ENCODE data around the gene KRTAP5-10.
"Not testable (repeated sequence)": the region's sequence is repeated elsewhere in the genome, so short reads cannot be mapped to it uniquely, and the experiment has no call there.

Gene KRTAP5-10

GRCh38 chr11:71555508-71555907 lies 9.9 kb upstream of the KRTAP5-10 start:
- Histone ChIP-seq H3K9me3 (ENCODE audit: control insufficient read depth, insufficient read depth, low read length) (peaks cover 4% of the 10 kb centered on the region; the same call in 1 of the 2 replicates), H3K9ac (ENCODE audit: low read depth, low read length) (no peak overlapping the region), H3K36me3 (ENCODE audit: insufficient read depth, low read length) (no peaks in the 10 kb centered on the region), H3K4me1 (ENCODE audit: insufficient read depth, low read length) (no peaks in the 10 kb centered on the region)

- H3K9ac ChIP-seq (ENCODE audit: low read depth, low read length): no peak overlapping the region
- H3K4me1 ChIP-seq (ENCODE audit: insufficient read depth, low read length): no peaks in the 10 kb centered on the region
- H3K9me3 ChIP-seq (ENCODE audit: control insufficient read depth, insufficient read depth, low read length): peaks cover 4% of the 10 kb centered on the region; the same call in 1 of the 2 replicates
- H3K36me3 ChIP-seq (ENCODE audit: insufficient read depth, low read length): no peaks in the 10 kb centered on the region
Observed at GRCh38 chr11:71556018-71556417, 9.3 kb upstream of the KRTAP5-10 start.

GRCh38 chr11:71557257-71557656 lies 8.1 kb upstream of the KRTAP5-10 start:
- Histone ChIP-seq H3K36me3 (ENCODE audit: insufficient read depth, low read length) (no peaks in the 10 kb centered on the region), H3K4me1 (ENCODE audit: insufficient read depth, low read length) (no peaks in the 10 kb centered on the region), H3K9ac (ENCODE audit: low read depth, low read length) (no peak overlapping the region), H3K9me3 (ENCODE audit: control insufficient read depth, insufficient read depth, low read length) (peaks cover 8% of the 10 kb centered on the region; the same call in 1 of the 2 replicates)

DNA sequence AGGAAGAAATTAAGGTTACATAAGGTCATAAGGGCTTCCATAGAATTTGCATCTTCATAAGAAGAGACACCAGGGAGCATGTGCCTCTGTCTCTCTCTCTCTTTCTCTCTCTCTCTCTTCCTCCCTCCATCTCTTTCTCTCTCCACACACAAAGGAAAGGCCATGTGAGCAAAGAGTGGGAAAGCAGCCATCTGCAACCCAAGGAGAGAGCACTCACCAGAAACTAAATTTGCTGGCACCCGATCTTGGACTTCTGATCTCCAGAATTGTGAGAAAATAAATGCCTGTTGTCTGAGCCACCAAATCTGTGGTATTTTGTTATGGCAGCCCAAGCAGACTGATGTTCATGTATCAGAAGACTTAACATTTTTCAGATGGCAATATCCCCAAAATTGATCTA lies 6.4 kb upstream of the KRTAP5-10 start:
- Histone ChIP-seq H3K36me3 (ENCODE audit: insufficient read depth, low read length) (no peaks in the 10 kb centered on the region), H3K4me1 (ENCODE audit: insufficient read depth, low read length) (no peaks in the 10 kb centered on the region), H3K9ac (ENCODE audit: low read depth, low read length) (no peak overlapping the region), H3K9me3 (ENCODE audit: control insufficient read depth, insufficient read depth, low read length) (peaks cover 8% of the 10 kb centered on the region; the same call in 1 of the 2 replicates)

DNA sequence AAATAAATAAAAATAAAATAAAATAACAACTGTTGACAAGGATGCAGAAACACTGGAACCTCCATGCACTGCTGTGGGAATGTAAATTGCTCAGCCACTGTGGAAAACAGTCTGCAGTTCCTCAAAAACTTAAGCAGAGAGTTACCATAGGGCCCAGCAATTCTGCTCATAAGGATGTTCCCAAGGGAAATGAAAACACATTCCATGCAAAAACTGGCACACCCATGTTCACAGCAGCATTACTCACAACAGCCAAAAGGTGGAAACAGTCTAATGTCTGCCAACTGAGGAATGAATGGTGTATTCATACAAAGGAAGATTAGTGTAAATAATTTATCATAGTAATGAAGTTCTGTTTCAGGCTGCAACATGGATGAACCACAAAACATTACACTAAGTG lies 3.2 kb upstream of the KRTAP5-10 start:
- Histone ChIP-seq H3K9me3 (ENCODE audit: control insufficient read depth, insufficient read depth, low read length) (peaks cover 7% of the 10 kb centered on the region; the same call in 1 of the 2 replicates), H3K9ac (ENCODE audit: low read depth, low read length) (no peak overlapping the region), H3K4me1 (ENCODE audit: insufficient read depth, low read length) (0 out of 2 replicates have a peak, but pooled peaks cover 2% of the 10 kb centered on the region), H3K36me3 (ENCODE audit: insufficient read depth, low read length) (no peaks in the 10 kb centered on the region)

GRCh38 chr11:71563406-71563805 lies 2.0 kb upstream of the KRTAP5-10 start:
- peaks cover 4% of the 10 kb centered on the region; the same call in 1 of the 2 replicates for H3K9me3 ChIP-seq (ENCODE audit: control insufficient read depth, insufficient read depth, low read length)
- peaks cover 2% of the 10 kb centered on the region; the same call in 1 of the 2 replicates for H3K4me1 ChIP-seq (ENCODE audit: insufficient read depth, low read length)
- no peaks in the 10 kb centered on the region for H3K36me3 ChIP-seq (ENCODE audit: insufficient read depth, low read length)
- H3K9ac ChIP-seq (ENCODE audit: low read depth, low read length): no peak overlapping the region

DNA sequence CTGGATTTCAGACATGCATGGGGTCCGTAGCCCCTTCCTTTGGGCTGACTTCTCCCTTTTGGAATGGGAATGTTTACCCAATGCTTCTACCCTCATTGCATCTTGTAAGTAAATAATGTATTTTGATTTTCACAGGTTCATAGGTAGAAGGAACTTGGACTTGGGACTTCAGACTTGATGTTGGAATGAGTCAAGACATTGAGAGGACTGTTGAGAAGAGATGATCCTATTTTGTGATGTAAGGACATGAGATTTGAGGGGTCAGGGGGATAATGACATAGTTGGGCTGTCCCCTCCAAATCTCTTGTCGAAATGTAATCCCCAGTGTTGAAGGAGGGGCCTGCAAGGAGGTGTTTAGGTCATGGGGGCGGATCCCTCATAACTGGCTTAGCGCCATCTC lies 933 bp upstream of the KRTAP5-10 start:
- H3K36me3 ChIP-seq (ENCODE audit: insufficient read depth, low read length): no peaks in the 10 kb centered on the region
- peaks cover 2% of the 10 kb centered on the region; the same call in 1 of the 2 replicates for H3K4me1 ChIP-seq (ENCODE audit: insufficient read depth, low read length)
- peaks cover 4% of the 10 kb centered on the region; the same call in 1 of the 2 replicates for H3K9me3 ChIP-seq (ENCODE audit: control insufficient read depth, insufficient read depth, low read length)
- no peak overlapping the region for H3K9ac ChIP-seq (ENCODE audit: low read depth, low read length)

GRCh38 chr11:71566081-71566620 lies 788 bp downstream of the KRTAP5-10 start:
- Histone ChIP-seq H3K4me1 (ENCODE audit: insufficient read depth, low read length) (peaks cover 2% of the 10 kb centered on the region; the same call in 1 of the 2 replicates), H3K9ac (ENCODE audit: low read depth, low read length) (no peak overlapping the region), H3K9me3 (ENCODE audit: control insufficient read depth, insufficient read depth, low read length) (peaks cover 4% of the 10 kb centered on the region; the same call in 1 of the 2 replicates), H3K36me3 (ENCODE audit: insufficient read depth, low read length) (no peaks in the 10 kb centered on the region)

DNA sequence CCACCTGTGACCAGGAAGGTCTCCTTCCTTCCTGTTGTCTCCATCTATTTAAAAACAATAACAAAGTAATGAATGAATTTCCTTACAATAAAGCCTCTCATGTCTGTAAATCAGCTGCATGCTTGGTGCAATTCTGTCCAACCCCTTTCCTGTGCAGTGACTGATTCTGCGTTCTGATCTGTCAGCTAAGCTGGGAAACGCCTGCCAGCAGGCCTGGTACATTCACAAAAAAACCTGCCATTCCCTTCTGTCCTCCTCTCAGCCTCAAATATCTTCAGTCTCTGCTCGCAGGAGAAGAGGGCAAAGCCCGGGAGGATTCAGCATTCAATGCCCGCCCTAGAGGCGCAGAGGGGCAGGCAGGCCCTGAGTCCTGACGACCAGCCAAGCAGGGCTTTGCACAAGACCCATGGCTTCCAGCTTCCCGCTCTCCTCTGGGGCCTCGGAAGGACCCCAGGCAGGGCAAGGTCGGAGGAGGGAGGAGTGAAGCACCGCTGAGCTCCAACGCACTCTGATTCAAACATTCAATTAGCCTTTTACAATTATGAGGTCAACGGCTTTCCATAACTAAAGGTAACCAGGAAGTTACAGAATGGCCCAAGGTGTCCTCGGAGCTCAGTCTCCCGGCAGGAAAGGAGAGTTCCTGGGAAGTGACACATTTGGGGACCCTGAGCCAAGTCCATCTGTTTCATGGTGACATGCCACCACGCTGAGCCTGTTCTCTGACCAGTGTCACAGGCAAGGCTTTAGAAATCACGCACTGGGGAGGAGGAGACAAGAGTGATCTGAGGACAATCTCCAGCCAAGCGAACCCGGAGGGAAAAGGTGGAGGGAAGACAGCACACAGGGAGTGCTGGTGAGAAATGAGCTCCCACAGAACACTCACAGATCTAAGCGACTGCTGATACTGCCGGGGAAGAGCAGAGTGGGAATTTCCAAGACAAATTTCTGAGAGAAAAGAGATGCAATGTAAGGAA lies 1.6 kb downstream of the KRTAP5-10 start:
- not testable (repeated sequence) for H3K9me3 ChIP-seq (ENCODE audit: control insufficient read depth, insufficient read depth, low read length); H3K36me3 ChIP-seq (ENCODE audit: insufficient read depth, low read length); H3K9ac ChIP-seq (ENCODE audit: low read depth, low read length); H3K4me1 ChIP-seq (ENCODE audit: insufficient read depth, low read length)

GRCh38 chr11:71567633-71568032 lies 2.3 kb downstream of the KRTAP5-10 start:
- H3K9ac ChIP-seq (ENCODE audit: low read depth, low read length); H3K4me1 ChIP-seq (ENCODE audit: insufficient read depth, low read length); H3K36me3 ChIP-seq (ENCODE audit: insufficient read depth, low read length); H3K9me3 ChIP-seq (ENCODE audit: control insufficient read depth, insufficient read depth, low read length): not testable (repeated sequence)

DNA sequence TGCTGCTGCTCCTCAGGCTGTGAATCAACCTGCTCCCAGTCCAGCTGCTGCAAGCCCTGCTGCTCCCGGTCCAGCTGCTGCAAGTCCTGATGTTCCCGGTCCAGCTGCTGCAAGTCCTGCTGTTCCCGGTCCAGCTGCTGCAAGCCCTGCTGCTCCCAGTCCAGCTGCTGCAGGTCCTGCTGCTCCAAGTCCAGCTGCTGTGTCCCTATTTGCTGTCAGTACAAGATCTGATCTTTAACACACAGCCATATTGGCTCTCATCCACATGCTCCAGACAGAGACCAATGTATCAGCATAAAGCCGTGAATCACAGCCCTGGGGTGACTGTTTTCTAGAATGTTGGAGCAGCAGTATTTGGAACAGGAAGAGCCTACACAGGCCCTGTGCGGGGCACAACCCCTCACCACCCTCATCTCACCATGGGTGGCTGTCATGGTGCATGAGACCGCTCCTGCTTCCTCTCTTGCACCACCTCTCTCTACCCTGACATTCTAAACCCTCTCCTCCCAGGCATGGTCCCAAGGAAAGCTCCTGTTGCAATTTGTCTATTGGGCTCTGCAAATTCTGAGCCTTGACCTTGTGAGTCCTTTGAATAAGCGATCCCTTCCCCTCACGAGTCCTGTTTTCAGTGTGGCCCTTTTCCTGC lies 3.5 kb downstream of the KRTAP5-10 start:
- Histone ChIP-seq H3K9ac (ENCODE audit: low read depth, low read length) (no peak overlapping the region), H3K36me3 (ENCODE audit: insufficient read depth, low read length) (no peaks in the 10 kb centered on the region), H3K4me1 (ENCODE audit: insufficient read depth, low read length) (peaks cover 2% of the 10 kb centered on the region; the same call in 1 of the 2 replicates), H3K9me3 (ENCODE audit: control insufficient read depth, insufficient read depth, low read length) (no peaks in the 10 kb centered on the region)

DNA sequence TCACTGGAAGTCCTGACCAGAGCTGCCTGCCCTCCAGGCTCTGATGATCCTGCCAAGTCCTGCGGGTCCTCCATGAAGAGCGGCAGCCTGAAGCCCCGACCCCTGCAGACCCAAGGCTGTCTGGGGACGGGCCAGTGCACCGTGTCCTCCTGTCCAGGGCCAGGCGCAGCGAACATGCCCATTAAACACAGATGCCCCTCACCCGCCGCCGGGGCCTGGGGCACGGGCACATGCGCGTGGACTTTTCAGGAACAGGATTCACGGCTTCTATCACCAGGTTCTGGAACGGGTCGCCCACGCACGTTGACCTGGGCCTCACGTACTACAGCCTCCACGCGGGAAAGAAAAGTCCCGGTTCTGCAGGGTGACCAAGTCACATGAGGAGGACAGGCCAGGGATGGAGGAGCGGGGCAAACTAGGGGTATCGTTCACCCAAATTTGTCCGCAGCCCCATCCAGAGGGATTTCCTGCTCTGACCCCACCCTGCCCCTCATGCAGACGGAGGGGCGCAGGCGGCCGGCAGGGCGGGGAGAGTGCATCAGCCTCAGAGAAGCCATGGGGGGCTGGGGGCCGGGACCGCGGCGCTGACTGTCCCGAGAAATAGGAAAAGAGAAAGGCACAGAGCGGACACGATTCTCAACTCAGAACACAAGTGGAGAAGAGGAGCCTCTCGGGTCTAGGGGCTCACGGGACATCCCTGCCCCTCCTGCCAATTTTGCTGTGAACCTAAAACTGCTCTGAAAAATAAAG lies 5.9 kb downstream of the KRTAP5-10 start:
- H3K4me1 ChIP-seq (ENCODE audit: insufficient read depth, low read length); H3K36me3 ChIP-seq (ENCODE audit: insufficient read depth, low read length); H3K9ac ChIP-seq (ENCODE audit: low read depth, low read length); H3K9me3 ChIP-seq (ENCODE audit: control insufficient read depth, insufficient read depth, low read length): not testable (repeated sequence)

DNA sequence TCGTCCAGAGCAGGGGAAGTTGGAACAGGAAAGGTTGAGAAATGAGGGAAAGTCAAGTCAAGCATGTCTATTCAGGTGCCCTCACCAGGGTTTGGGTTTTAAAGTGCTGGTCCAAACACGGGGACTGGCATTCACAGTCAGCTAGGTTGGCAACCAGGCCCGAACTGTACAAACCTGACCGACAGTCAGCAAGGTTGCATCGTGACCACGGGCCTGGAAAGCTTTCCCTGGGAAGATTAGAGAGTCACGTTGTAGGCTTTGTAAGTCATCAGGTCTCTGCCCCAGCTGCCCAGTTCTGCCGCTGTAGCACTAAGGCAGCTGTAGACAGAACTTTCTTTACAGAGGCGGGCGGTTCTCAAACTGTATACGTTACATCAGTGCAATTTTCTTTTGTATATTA lies 7.4 kb downstream of the KRTAP5-10 start:
- H3K9me3 ChIP-seq (ENCODE audit: control insufficient read depth, insufficient read depth, low read length): no peaks in the 10 kb centered on the region
- no peaks in the 10 kb centered on the region for H3K36me3 ChIP-seq (ENCODE audit: insufficient read depth, low read length)
- no peak overlapping the region for H3K9ac ChIP-seq (ENCODE audit: low read depth, low read length)
- no peaks in the 10 kb centered on the region for H3K4me1 ChIP-seq (ENCODE audit: insufficient read depth, low read length)

DNA sequence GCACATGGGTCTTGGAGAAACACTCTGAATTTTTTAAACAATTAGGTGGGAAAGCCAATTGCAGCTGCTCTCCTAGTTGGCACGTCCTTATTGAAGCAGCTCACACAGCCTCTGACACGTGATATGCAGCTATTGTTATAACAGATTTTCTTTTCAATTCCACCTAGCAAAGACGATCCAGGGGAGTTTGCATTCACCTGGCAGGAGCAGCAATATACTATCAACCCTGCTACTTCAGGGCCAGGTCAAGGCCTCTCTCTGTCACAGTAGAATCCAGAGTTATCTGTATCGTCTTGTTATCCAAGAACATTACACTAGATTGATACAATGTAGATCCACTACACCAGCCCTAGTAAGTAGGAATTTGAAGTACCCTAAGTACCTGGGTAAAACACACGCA lies 9.1 kb downstream of the KRTAP5-10 start:
- no peak overlapping the region for H3K9ac ChIP-seq (ENCODE audit: low read depth, low read length)
- no peaks in the 10 kb centered on the region for H3K4me1 ChIP-seq (ENCODE audit: insufficient read depth, low read length)
- no peaks in the 10 kb centered on the region for H3K36me3 ChIP-seq (ENCODE audit: insufficient read depth, low read length)
- no peaks in the 10 kb centered on the region for H3K9me3 ChIP-seq (ENCODE audit: control insufficient read depth, insufficient read depth, low read length)
